DND-41 (cell line): ENCODE measurements around the gene STRN3.

ENCODE experiments used
- ATAC-seq: fragments of 200-7000 bp; cut with Tn5 transposase; 3 replicates; pipeline ENCODE4 v1.9.1; 2021; ENCODE audit warnings: low read depth; ENCODE audit not compliant: insufficient read depth
- DNase-seq: peaks from one replicate; pipeline ENCODE4 v3.0.0-alpha.2; 2020
- H2AFZ ChIP-seq: 2 replicates; pipeline ENCODE4 v1.6.0; 2012; ENCODE audit warnings: low read depth, low read length
- H3K27ac ChIP-seq: 2 replicates; pipeline ENCODE4 v1.5.1; 2012; ENCODE audit warnings: low read length, inconsistent platforms
- H3K27me3 ChIP-seq: fragments of 200-600 bp; sonication (generic); 2 replicates; pipeline ENCODE4 v1.6.0; 2012; ENCODE audit warnings: low read length, mild to moderate bottlenecking, inconsistent platforms; ENCODE audit not compliant: insufficient read depth, poor library complexity
- H3K36me3 ChIP-seq: 2 replicates; pipeline ENCODE4 v1.5.1; 2012; ENCODE audit warnings: low read length, inconsistent platforms; ENCODE audit not compliant: insufficient read depth
- H3K4me1 ChIP-seq: 2 replicates; pipeline ENCODE4 v1.5.1; 2012; ENCODE audit warnings: mild to moderate bottlenecking, low read length; ENCODE audit not compliant: insufficient read depth
- H3K4me2 ChIP-seq: 2 replicates; pipeline ENCODE4 v1.6.0; 2012; ENCODE audit warnings: mild to moderate bottlenecking, moderate library complexity, low read length, inconsistent platforms; ENCODE audit not compliant: insufficient read depth
- H3K4me3 ChIP-seq, 2 experiments: fragments of 200-600 bp in 1 of 2; shearing (Covaris generic) in 1 of 2; 2 replicates each; pipeline ENCODE4 v1.5.1; 2012 to 2016; ENCODE audit warnings: inconsistent platforms in 2 of 2, low read length in 2 of 2, mild to moderate bottlenecking in 2 of 2, low read depth in 1 of 2, moderate library complexity in 1 of 2
- H3K79me2 ChIP-seq: 2 replicates; pipeline ENCODE4 v1.6.0; 2012; ENCODE audit warnings: low read length, inconsistent platforms; ENCODE audit not compliant: insufficient read depth
- H3K9ac ChIP-seq: 2 replicates; pipeline ENCODE4 v1.6.0; 2012; ENCODE audit warnings: low read depth, mild to moderate bottlenecking, inconsistent platforms, low read length, moderate library complexity
- H3K9me3 ChIP-seq: 2 replicates; pipeline ENCODE4 v1.5.1; 2012; ENCODE audit warnings: low read length, moderate library complexity, mild to moderate bottlenecking, inconsistent platforms; ENCODE audit not compliant: insufficient read depth, severe bottlenecking
- H4K20me1 ChIP-seq: 2 replicates; pipeline ENCODE4 v1.6.0; 2012; ENCODE audit warnings: low read length; ENCODE audit not compliant: insufficient read depth
- EZH2 ChIP-seq: IDR thresholded peaks from 3 replicates; pipeline ENCODE4 v1.6.1; 2012; ENCODE audit warnings: borderline replicate concordance, low read depth, mild to moderate bottlenecking, moderate library complexity, low read length, inconsistent platforms; ENCODE audit not compliant: severe bottlenecking
- TF ChIP-seq, protein P1 (sequence below): IDR thresholded peaks from 2 replicates; pipeline ENCODE4 v1.5.1; 2012; ENCODE audit warnings: borderline replicate concordance, low read length, moderate library complexity, mild to moderate bottlenecking; ENCODE audit not compliant: poor library complexity, severe bottlenecking; ENCODE audit errors: extremely low read depth

The STRN3 gene

DNA sequence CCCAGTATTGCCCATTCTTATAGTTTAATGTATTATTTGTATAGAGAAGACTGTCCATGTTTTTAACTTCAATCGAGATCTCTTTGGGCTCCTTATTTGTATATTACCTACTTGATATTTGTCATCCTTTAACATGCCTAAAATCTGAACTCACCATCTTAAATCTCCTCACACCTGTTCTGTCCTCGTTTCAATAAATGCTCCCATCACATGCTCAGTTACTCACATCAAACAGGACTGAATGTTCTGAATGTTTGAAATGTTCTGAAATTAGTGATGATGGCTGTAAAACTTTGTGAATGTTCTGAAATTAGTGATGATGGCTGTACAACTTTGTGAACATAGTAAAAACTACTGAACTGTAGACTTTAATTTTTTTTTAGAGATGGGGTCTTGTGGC is 117.4 kb downstream of the STRN3 start:
- Histone ChIP-seq H3K79me2 (no peaks in the 10 kb centered on the region), H2AFZ (no peak overlapping the region), H3K27ac (no peak overlapping the region), H3K4me2 (no peak overlapping the region), H3K4me1 (no peaks in the 10 kb centered on the region), H4K20me1 (no peaks in the 10 kb centered on the region), H3K36me3 (peaks cover 73% of the 10 kb centered on the region), H3K4me3 (no peak overlapping the region), H3K9ac (no peak overlapping the region), H3K27me3 (no peaks in the 10 kb centered on the region), H3K9me3 (no peaks in the 10 kb centered on the region)
- ATAC-seq (no peak), DNase-seq (no peak)
- no peak for TF ChIP-seq EZH2
- TF ChIP-seq, protein P1, sequence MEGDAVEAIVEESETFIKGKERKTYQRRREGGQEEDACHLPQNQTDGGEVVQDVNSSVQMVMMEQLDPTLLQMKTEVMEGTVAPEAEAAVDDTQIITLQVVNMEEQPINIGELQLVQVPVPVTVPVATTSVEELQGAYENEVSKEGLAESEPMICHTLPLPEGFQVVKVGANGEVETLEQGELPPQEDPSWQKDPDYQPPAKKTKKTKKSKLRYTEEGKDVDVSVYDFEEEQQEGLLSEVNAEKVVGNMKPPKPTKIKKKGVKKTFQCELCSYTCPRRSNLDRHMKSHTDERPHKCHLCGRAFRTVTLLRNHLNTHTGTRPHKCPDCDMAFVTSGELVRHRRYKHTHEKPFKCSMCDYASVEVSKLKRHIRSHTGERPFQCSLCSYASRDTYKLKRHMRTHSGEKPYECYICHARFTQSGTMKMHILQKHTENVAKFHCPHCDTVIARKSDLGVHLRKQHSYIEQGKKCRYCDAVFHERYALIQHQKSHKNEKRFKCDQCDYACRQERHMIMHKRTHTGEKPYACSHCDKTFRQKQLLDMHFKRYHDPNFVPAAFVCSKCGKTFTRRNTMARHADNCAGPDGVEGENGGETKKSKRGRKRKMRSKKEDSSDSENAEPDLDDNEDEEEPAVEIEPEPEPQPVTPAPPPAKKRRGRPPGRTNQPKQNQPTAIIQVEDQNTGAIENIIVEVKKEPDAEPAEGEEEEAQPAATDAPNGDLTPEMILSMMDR: no peak

DNA sequence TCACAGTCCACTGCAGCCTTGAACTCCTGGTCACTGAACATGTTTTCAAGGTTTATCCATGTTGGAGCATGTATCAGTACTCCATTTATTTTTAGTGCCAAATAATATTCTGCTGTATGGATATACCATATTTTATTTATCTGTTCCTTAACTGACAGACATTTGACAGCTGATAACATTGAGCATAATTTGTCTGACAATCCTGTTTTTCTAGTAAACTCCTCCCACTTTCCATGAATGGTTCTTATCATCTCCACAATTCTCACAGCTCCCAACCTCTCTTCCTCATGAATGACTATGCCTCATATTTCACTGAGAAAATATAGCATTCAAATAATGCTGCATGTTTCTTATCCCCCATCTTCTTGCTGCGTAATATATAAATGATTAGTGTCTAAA is 118.5 kb downstream of the STRN3 start:
- no peaks in the 10 kb centered on the region for H3K4me1 ChIP-seq
- H3K9ac ChIP-seq: no peak overlapping the region
- ATAC-seq: no peak
- H3K36me3 ChIP-seq: peaks cover 78% of the 10 kb centered on the region
- DNase-seq: no peak
- H3K4me3 ChIP-seq: no peak overlapping the region
- H2AFZ ChIP-seq: no peak overlapping the region
- no peak for TF ChIP-seq EZH2
- TF ChIP-seq, protein P1: no peak
- H4K20me1 ChIP-seq: no peaks in the 10 kb centered on the region
- H3K9me3 ChIP-seq: no peaks in the 10 kb centered on the region
- H3K27ac ChIP-seq: no peak overlapping the region
- H3K27me3 ChIP-seq: no peaks in the 10 kb centered on the region
- no peak overlapping the region for H3K4me2 ChIP-seq
- no peaks in the 10 kb centered on the region for H3K79me2 ChIP-seq

DNA sequence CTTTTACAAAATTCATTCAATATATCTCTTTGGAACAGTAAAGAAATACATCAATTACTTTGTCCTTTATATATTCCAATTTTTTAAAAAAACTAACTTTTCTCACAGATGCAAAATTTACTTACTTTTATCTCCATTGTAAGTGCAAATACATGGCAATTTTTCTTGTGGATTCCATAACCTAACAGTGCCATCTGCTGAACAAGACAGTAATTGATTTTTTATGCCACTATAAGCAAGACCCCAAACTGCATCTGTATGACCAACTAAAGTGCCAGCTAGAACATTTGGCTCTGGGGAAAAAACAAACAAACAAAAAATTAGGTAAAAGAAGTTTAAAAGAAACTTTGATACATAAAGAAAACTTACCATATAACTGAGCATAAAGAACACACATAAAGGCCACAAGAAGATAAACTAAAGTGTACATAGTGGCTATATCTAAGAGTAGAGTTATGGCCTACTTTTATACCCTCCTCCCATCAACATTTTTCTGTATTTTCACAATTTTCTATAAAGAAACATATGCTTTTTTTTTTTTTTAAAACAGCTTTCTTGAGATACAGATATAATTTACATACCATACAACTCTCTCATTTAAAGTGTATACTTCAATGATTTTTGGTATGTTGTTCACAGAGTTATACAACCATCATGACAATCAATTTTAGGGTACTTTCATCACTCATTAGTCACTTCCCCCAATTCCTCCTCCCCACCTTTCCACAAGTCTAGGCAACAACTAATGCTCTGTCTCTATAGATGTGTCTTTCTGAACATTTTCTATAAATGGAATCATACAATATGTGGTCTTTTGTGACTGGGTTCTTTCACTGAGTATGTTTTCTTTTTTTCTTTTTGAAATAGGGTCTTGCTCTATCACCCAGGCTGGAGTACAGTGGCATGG is 119.2 kb downstream of the STRN3 start:
- DNase-seq (no peak), ATAC-seq (peak; percentile 74; the same call in 2 of the 3 replicates)
- Histone ChIP-seq H3K4me2 (no peak overlapping the region), H3K9me3 (no peaks in the 10 kb centered on the region), H3K27ac (no peak overlapping the region), H2AFZ (no peak overlapping the region), H3K4me3 (no peak overlapping the region), H3K79me2 (no peaks in the 10 kb centered on the region), H4K20me1 (no peaks in the 10 kb centered on the region), H3K9ac (no peak overlapping the region), H3K36me3 (peaks cover 84% of the 10 kb centered on the region), H3K4me1 (no peaks in the 10 kb centered on the region), H3K27me3 (no peaks in the 10 kb centered on the region)
- no peak for TF ChIP-seq EZH2
- TF ChIP-seq, protein P1: peak; percentile 67
